Ascending aorta (tissue), 2 donors: Measurements from ENCODE around the gene LOXL3. TPM values are rescaled to one million over a fixed set of nuclear protein-coding genes. Genes with fewer than 3 reads are reported as not detected.
"Not testable (repeated sequence)": the region's sequence is repeated elsewhere in the genome, so short reads cannot be mapped to it uniquely, and the experiment has no call there.

Experiments
- DNase-seq, 2 donors: peaks; one replicate each; pipeline ENCODE4 v3.0.0-alpha.2; 2019; ENCODE audit warnings: low spot score in 2 of 2
- H3K27ac ChIP-seq, 2 donors: fragments of 200-600 bp; sonication (generic); one replicate each; pipeline ENCODE4 v1.5.1; 2016 to 2017; ENCODE audit warnings: mild to moderate bottlenecking in 1 of 2
- H3K27me3 ChIP-seq: fragments of 200-600 bp; sonication (generic); one replicate; pipeline ENCODE4 v1.5.1; 2017
- H3K36me3 ChIP-seq, 2 donors: fragments of 200-600 bp; sonication (generic); one replicate each; pipeline ENCODE4 v1.5.1; 2016
- H3K4me1 ChIP-seq, 2 donors: fragments of 200-600 bp; sonication (generic); one replicate each; pipeline ENCODE4 v1.5.1; 2016 to 2017; ENCODE audit warnings: mild to moderate bottlenecking in 1 of 2
- H3K4me3 ChIP-seq, 2 donors: fragments of 200-600 bp; sonication (generic); one replicate each; pipeline ENCODE4 v1.5.1; 2016 to 2017; ENCODE audit warnings: mild to moderate bottlenecking in 1 of 2
- H3K9me3 ChIP-seq, 2 donors: fragments of 200-600 bp; sonication (generic); one replicate each; pipeline ENCODE4 v1.5.1; 2016
- intact Hi-C: fragments of 100-400 bp; cut with DNase I; formaldehyde crosslinking; loops from one replicate; pipeline ENCODE4 v1.15.1; 2023
- total RNA-seq: library from RNA; depleted of rRNA; stranded (reverse); fragments of >200 nt; gene quantifications from one replicate; pipeline ENCODE4 v1.1.0, GENCODE V29; 2016
- TF ChIP-seq, protein P1 (sequence below), 3 experiments: fragments of 200-600 bp in 2 of 3; fragments of 450-650 bp in 1 of 3; sonication (generic) in 2 of 3; IDR thresholded peaks; one replicate each; pipeline ENCODE4 v1.5.1; 2016 to 2019; ENCODE audit warnings: antibody characterized with exemption in 3 of 3, mild to moderate bottlenecking in 1 of 3, moderate library complexity in 1 of 3

The LOXL3 gene
- total RNA-seq, 1 donor from 2014 or later = 19.8 TPM

DNA sequence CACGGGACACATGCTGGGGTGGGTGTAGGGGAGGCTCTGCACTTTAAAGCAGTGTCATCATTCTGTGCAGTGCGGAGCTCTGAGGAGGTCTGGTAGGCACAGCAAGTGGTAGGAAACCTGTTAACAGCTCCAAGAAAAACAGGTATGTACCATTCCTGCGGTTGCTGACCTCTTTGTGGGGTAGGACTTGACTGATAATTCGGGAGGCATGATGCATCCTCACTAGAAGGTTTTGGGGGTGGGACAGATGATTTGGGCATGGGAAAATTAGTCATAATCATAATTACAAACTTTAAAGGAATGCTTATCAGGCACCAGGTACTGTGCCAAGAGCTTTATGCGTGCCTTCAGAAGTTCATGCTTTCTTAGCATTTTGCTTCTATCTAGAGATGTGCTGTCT is 10.5 kb upstream of the LOXL3 start:
- Histone ChIP-seq H3K4me3 (no peak overlapping the region), H3K4me1 (peaks cover 0 to 14% of the 10 kb centered on the region in 2 donors), H3K9me3 (no peaks in the 10 kb centered on the region), H3K36me3 (no peaks in the 10 kb centered on the region), H3K27me3 (no peaks in the 10 kb centered on the region), H3K27ac (no peak overlapping the region)
- no peak for DNase-seq
- TF ChIP-seq, protein P1, sequence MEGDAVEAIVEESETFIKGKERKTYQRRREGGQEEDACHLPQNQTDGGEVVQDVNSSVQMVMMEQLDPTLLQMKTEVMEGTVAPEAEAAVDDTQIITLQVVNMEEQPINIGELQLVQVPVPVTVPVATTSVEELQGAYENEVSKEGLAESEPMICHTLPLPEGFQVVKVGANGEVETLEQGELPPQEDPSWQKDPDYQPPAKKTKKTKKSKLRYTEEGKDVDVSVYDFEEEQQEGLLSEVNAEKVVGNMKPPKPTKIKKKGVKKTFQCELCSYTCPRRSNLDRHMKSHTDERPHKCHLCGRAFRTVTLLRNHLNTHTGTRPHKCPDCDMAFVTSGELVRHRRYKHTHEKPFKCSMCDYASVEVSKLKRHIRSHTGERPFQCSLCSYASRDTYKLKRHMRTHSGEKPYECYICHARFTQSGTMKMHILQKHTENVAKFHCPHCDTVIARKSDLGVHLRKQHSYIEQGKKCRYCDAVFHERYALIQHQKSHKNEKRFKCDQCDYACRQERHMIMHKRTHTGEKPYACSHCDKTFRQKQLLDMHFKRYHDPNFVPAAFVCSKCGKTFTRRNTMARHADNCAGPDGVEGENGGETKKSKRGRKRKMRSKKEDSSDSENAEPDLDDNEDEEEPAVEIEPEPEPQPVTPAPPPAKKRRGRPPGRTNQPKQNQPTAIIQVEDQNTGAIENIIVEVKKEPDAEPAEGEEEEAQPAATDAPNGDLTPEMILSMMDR (IDR thresholded peaks at IDR 0.05) = no peak
- intact Hi-C loops = no loop called here

DNA sequence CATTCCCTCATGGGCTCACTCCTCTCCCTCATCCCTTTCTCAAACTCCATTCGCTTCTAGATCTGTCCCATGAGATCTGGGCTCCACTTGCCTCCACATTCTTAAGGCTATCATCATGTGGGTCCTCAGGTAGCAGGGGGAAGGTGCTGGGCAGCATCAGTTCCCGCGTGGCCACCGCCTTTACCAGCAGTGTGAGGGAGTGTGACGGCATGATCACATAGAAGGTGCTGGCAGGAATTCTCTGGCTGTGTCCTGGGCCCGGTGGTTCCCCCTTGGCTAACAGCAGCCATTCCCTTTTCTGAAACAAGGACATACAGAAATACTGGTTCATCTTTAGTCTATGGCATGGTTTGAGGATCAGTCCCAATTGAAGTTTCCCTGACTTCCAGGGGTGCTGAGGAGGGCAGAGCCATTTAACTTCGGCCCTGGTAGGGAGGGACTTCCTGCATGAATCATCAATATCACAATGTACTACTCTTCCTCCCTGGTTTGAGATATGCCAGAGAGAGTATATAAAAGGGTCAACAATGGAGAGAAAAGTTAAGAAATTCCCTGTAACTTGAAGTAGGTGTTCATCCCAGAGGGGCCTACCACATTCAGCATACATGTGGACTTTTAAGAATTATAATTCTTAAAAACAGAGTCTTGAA is 8.5 kb upstream of the LOXL3 start:
- no peak overlapping the region for H3K4me3 ChIP-seq
- H3K27ac ChIP-seq = no peak overlapping the region
- no peaks in the 10 kb centered on the region for H3K9me3 ChIP-seq
- TF ChIP-seq, protein P1 (IDR thresholded peaks at IDR 0.05) = no peak
- H3K36me3 ChIP-seq = no peaks in the 10 kb centered on the region
- DNase-seq = no peak
- intact Hi-C loops = no loop called here
- peaks cover 0 to 5% of the 10 kb centered on the region in 2 donors for H3K4me1 ChIP-seq
- H3K27me3 ChIP-seq = no peaks in the 10 kb centered on the region

DNA sequence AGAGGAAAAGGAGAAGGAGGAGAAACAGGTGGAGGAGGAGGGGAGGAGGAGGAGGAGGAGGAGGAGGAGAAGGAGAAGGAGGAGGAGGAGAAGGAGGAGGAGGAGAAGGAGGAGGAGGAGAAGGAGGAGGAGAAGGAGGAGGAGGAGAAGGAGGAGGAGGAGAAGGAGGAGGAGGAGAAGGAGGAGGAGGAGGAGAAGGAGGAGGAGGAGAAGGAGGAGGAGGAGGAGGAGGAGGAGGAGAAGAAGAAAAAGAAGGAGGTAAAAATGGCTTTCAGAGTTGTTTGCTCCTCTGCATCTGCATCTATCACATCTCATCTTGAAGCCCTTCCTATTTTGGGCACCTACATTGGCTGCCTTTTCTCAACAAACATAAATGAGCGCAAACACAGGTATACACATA is 7.3 kb upstream of the LOXL3 start:
- DNase-seq, H3K9me3 ChIP-seq, H3K4me3 ChIP-seq, H3K4me1 ChIP-seq, H3K36me3 ChIP-seq, intact Hi-C loops, H3K27ac ChIP-seq, H3K27me3 ChIP-seq: not testable (repeated sequence)

DNA sequence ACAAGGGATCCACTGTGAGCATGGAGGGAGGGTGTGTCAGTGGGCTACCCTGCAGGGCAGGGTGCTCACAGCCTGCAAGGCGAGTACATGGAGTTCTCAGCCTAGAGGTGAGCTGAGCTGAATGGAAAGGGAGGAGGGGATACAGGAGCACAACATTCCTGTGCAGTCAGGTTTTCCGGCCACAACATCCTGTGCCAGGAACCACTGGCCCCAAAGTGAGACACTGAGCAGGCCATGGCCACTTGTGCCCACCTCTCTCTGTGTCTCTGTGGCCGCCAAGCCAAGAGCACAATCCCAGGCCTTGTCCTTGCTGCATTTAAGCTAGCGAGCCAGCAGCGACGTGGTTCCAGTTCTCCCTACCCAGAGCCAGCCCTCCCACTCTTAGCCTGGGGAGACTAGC is 6.8 kb upstream of the LOXL3 start:
- no peaks in the 10 kb centered on the region for H3K9me3 ChIP-seq
- H3K27ac ChIP-seq = no peak overlapping the region
- H3K4me1 ChIP-seq = no peaks in the 10 kb centered on the region
- H3K4me3 ChIP-seq = no peak overlapping the region
- no peaks in the 10 kb centered on the region for H3K27me3 ChIP-seq
- TF ChIP-seq, protein P1 (IDR thresholded peaks at IDR 0.05) = no peak
- no peaks in the 10 kb centered on the region for H3K36me3 ChIP-seq
- intact Hi-C loops = no loop called here
- DNase-seq = no peak

- no peak overlapping the region for H3K27ac ChIP-seq
- H3K9me3 ChIP-seq = no peaks in the 10 kb centered on the region
- TF ChIP-seq, protein P1 (IDR thresholded peaks at IDR 0.05) = no peak
- no peaks in the 10 kb centered on the region for H3K36me3 ChIP-seq
- peaks cover 0 to 4% of the 10 kb centered on the region in 2 donors for H3K4me1 ChIP-seq
- no peak overlapping the region for H3K4me3 ChIP-seq
- intact Hi-C loops = no loop called here
- no peaks in the 10 kb centered on the region for H3K27me3 ChIP-seq
- DNase-seq = no peak
Observed at GRCh38 chr2:74559912-74560311, 6.2 kb upstream of the LOXL3 start.

DNA sequence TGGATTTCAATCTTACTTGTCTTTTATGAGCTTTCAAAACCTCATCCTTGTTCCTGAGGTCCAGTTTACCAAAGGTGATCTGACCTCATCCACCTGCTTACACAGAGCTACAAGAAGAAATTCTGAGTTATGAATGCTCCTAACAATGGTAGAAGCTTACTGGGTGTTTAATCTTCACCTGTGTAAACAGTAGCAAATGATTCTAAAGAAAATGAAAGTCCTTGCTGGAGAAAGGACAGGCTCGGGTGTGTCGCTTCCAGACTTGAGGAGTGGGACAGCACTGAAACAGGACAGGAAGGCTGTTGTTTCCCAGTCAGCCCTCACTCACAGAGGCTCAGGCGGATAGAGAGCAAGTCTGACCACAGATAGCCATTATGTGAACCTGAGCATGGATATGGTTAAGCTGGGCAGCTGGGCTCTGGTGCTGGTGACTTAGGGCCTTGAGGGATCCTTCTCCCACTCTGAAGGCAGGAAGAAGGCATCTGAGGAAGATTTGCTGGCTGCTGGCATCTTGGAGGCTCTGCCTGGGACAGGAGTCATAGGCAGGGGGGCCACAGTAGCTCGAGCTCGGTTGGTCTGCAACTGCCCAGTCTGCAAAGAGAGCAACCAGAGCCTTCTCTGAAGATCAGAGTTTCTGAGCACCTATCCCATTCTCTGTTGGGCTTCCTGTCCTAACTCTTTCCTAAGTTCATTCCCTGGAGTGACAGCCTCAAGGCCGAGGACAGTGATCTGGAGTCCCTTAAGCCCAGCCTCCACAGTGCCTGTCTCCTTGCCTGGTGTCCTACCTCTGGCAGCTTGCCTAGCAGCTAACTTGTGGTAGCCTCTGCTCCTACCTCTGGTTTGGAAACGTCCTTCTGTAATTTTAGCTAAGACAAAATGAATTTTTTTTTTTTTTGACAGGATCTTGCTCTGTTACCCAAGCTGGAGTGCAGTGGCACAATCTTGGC is 4.8 kb upstream of the LOXL3 start:
- no peak for DNase-seq
- Histone ChIP-seq H3K27me3 (no peaks in the 10 kb centered on the region), H3K36me3 (no peaks in the 10 kb centered on the region), H3K4me3 (no peak overlapping the region), H3K9me3 (no peaks in the 10 kb centered on the region), H3K4me1 (peaks cover 0 to 4% of the 10 kb centered on the region in 2 donors), H3K27ac (no peak overlapping the region)
- TF ChIP-seq, protein P1 (IDR thresholded peaks at IDR 0.05) = no peak
- intact Hi-C loops = no loop called here
